Left kidney (tissue), 2 donors: ENCODE measurements around the gene ZDHHC8. TPM values are rescaled to one million over a fixed set of nuclear protein-coding genes. Genes with fewer than 3 reads are reported as not detected.

Experiments
- DNase-seq: peaks from one replicate; pipeline ENCODE4 v3.0.0-alpha.2; 2013
- polyA plus RNA-seq: library from polyadenylated mRNA; unstranded; fragments of 120-200 nt; gene quantifications from one replicate; pipeline ENCODE4 v1.2.1, GENCODE V29; 2013; ENCODE audit not compliant: insufficient read length

Gene ZDHHC8
- polyA plus RNA-seq, 1 donor, result 37.9 TPM

GRCh38 chr22:20178075-20178914 lies 46.7 kb downstream of the ZDHHC8 start:
- no peak for DNase-seq

GRCh38 chr22:20178915-20179227 lies 47.3 kb downstream of the ZDHHC8 start:
- no peak for DNase-seq

GRCh38 chr22:20179455-20180244 lies 48.0 kb downstream of the ZDHHC8 start:
- no peak for DNase-seq

GRCh38 chr22:20180245-20180630 lies 48.6 kb downstream of the ZDHHC8 start:
- DNase-seq, result no peak

- DNase-seq, result no peak
Measured at GRCh38 chr22:20180640-20181039, 49.0 kb downstream of the ZDHHC8 start.

DNA sequence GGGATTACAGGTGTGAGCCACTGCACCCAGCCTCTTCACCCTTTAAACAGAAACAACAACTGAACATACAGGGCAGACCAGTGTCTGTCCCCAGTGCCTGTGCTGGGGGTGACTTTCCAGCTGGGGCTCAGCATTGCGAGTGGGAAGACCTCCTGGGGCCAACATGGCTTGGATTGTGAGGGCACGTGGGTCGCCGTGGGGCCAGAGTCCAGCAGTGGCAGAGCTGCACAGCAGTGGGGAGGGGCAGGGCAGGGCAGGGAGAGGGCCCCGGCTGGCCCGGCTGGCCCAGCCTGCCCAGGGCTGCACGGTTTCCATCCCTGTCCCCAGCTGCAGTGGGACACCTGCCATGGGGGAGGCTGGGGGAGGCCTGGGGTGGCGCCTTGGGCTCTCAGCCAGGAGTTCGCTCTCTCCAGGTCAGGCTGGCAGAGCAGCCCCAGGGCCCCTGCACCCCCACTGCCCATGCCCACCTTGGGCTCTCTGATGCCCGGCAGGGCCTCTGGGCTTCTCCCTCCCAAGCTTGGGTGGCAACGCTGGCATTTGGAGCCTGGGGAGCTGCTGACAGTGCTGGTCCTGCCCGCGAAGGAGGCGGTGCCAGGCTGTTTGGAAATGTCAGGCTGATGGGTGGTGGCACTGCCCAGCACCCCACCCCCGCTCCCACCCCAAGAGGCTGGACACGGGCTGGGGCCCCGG lies 49.7 kb downstream of the ZDHHC8 start:
- no peak for DNase-seq

GRCh38 chr22:20181884-20182236 lies 50.3 kb downstream of the ZDHHC8 start:
- DNase-seq, result no peak

DNA sequence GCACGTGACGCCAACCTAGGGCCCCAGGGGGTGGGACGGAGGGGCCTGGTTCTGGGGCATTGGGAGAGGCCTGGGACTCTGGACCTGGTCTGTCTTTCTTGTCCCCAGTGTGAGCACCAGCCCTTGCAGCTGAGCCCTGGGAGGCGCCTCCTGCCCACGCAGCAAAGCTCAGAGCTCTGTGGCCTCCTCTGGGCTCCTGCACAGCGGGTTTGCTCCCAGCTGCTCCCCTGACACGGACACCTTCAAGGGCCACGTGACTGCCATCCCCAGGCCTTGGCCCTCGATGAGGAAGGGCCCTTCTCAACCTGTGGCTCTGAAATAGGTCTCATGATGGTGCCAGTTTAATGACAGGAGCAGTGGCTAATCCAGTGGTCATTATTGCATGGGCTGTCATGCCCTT lies 50.8 kb downstream of the ZDHHC8 start:
- DNase-seq, result no peak

DNA sequence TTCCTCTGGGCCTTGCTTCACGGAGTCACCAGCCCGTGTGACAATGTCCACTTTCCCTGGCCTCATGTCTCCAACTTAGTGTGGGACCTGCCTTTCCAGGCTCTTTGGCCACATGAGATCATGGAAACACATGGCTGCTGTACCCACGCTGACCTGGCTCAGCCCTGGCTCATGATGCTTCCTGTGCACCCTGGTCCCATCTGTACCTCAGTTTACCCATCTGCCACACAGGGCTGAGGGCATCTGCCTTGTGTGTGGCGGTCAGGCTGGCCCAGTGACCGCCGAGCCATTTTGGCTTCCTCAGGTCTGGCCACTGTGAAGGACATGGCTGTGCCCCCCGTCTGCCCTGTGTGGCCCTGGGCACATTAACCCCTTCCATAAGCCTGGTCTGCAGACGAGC lies 51.5 kb downstream of the ZDHHC8 start:
- DNase-seq, result no peak

DNA sequence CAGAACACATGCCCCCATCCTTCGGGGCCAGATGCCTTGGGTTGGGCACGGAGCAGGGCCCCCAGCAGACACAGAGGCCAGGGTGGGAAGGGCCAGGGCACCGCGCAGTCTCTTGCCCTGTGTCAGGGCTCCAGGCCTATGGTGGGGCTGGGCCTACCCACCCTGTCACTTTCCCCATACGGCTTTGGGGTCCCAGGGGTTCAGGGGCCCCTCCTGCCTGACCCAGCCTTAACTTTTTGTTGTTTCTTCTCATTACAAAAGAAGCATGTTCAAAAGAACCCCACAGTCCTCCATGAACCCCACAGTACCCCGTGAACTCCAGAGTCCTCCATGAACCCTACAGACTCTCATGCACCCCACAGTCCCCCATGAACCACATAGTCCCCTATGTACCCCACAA lies 52.2 kb downstream of the ZDHHC8 start:
- DNase-seq, result no peak

DNA sequence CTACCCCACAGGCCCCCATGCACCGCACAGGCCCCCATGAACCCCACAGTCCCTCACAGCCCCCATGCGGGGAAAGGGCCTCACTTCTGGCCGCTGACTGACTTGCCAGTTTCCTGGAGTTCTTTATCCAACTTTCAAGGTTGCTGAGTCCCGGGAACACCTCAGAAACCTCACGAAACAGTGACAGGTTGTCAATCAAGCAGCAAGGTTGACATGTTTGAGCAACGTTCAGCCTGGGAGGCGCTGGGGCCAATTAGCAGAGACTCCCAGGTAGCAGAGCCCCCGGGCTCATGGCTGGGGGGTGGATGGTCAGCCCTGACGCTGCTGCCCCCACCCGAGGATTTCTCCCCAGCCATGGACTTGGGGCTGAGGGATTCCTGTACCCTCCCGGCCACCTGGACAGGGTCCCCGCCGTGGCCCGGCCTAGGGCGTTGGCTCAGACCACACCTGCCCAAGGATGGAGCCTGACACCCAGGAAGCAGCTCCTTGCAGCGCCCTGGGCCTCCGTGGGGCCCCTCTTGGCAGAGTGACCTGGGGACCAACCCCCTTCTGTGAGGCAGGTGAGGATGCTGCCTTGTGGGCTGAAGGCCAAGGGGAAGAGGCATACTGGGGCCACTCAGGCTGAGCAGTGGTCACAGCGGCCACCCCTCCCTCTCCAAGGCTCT lies 53.0 kb downstream of the ZDHHC8 start:
- DNase-seq, result no peak

GRCh38 chr22:20185750-20186149 lies 54.1 kb downstream of the ZDHHC8 start:
- DNase-seq, result no peak

- DNase-seq, result no peak
Measured at GRCh38 chr22:20186183-20186870, 54.7 kb downstream of the ZDHHC8 start.

DNA sequence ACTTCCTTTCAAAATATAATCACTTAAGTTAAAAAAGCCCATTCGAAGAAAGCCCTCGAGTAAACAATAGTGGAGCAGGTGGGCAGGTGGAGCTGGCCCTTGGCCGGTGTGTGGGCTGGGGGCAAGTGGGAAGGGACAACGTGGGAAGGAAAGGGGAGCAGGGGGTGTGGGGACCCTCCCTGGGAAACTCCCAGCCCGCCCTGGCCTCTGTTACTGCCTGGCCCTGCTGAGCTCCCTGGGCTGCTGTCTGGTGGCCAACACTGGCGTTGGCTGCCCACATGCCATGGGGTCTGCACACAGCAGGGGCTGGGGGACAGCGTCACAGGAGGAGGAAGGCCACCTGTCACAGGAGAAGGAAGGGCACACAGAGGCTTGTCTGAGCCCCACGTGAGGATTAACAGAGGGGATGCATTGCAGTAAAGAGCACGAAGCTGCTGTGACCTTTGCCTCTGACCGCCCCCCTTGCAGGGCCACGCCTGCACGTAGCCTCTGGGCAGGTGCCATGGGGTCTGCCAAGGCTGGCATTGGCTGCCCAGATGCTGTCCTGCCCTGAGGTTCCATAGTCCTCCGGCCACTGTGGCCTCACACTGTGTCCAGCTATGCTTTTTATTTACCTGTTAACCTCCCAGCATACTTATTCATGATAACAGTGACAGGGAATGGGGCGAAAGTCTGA lies 55.4 kb downstream of the ZDHHC8 start:
- DNase-seq, result no peak

DNA sequence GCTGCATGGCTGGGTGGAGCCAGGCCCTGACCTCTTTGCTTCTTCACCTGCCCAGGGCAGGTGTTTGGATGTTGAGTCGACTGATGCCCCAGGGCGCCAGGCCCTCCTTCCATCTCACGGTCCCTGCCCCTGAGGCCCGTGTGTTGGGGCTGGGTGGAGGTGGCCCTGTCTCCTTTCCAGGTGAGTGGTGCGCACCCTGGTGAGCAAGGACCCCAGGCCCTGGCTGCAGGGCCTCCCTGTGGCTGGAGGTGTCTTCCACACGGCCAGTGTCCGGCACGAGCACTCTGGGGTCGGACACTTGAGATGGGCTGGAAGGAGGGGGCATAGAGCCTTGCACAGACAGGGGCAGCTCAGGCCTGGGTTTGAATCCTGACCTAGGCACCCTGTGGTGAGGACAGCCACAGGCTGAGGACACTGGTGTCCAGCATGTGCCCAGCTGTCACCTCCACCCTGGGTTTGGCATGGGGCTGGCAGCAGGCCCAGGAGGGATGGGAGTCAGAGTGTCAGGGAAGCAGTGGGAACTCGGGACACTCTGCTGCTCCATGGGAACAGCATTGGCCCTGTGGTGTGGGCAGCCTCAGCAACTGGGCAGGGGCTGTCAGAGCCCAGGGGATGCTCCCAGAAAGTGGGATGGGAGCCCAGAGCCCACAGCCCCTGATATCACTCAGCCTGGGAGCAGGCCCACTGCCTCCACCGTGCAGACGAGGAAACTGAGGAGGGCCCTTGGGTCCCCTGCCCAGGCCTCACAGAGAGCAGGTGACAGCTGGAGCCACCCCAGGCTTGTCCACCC lies 56.4 kb downstream of the ZDHHC8 start:
- no peak for DNase-seq

- DNase-seq, result no peak
Measured at GRCh38 chr22:20188567-20188877, 56.9 kb downstream of the ZDHHC8 start.

- DNase-seq, result no peak
Measured at GRCh38 chr22:20191000-20191515, 59.5 kb downstream of the ZDHHC8 start.

- DNase-seq, result no peak
Measured at GRCh38 chr22:20191803-20192202, 60.2 kb downstream of the ZDHHC8 start.

DNA sequence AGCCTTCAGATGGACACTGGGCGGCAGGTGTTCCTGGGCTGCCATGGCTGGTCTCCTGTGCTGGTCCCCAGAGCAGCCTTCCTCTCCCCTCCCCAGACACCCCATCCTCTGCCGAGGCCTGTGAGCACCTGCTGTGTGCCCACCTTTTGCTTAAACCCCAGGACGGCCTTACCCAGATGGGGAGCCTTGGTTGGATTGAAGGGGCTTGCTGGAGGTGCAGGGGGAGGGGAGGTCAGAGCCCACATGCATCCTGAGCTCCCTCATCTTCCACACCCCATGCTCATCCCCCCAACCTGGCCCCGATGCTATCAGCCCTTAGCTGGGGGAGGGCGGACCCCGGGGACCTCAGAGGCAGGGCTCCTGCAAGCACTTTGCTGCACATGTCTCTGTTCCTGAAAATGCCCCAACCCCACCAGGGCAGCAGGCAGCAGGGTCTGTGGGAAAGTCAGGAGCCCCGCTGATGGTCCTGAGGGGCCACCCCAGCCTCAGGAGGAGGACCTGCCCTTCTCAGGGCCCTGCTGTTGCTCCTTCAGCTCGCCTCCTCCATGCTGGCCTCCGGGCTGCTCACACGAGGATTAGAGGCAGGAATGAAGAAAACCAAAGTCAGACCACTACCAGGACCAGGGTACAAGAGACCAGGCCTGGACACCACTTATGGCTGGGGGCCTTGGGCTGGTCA lies 60.8 kb downstream of the ZDHHC8 start:
- DNase-seq, result no peak
